HG03139 (cell line): ENCODE data around the gene PARVG.
"Not testable (repeated sequence)": the region's sequence is repeated elsewhere in the genome, so short reads cannot be mapped to it uniquely, and the experiment has no call there.

ENCODE experiments used
- ATAC-seq: cut with Tn5 transposase; IDR thresholded peaks from one replicate; pipeline ENCODE4 v1.9.1; 2021; ENCODE audit not compliant: unreplicated experiment

The PARVG gene

GRCh38 chr22:44241121-44241520 is 60.4 kb downstream of the PARVG start:
- ATAC-seq: not testable (repeated sequence)

GRCh38 chr22:44242946-44243724 is 62.4 kb downstream of the PARVG start:
- ATAC-seq: no peak

DNA sequence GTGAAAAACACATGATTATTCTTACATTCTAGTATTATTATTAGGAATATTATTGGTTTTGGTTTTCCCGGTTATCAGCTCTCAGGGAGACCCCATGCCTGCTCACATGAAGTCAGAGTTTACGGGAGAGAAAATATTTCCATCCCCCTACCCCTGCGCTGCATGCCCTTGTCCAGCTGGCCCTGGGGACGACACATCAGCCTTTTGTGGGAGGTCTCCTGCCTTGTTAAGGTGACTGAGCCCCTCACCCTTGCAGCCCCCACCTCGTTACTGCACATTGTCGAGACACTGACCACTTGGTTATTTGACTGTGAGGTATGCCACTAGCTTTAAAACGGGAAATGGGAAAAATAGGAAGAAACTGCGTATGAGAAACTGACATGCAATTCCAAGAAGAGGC is 63.0 kb downstream of the PARVG start:
- no peak for ATAC-seq

GRCh38 chr22:44244265-44244822 is 63.6 kb downstream of the PARVG start:
- ATAC-seq: no peak

- no peak for ATAC-seq
Observed at GRCh38 chr22:44245438-44245837, 64.7 kb downstream of the PARVG start.

GRCh38 chr22:44245867-44246266 is 65.1 kb downstream of the PARVG start:
- ATAC-seq: no peak

DNA sequence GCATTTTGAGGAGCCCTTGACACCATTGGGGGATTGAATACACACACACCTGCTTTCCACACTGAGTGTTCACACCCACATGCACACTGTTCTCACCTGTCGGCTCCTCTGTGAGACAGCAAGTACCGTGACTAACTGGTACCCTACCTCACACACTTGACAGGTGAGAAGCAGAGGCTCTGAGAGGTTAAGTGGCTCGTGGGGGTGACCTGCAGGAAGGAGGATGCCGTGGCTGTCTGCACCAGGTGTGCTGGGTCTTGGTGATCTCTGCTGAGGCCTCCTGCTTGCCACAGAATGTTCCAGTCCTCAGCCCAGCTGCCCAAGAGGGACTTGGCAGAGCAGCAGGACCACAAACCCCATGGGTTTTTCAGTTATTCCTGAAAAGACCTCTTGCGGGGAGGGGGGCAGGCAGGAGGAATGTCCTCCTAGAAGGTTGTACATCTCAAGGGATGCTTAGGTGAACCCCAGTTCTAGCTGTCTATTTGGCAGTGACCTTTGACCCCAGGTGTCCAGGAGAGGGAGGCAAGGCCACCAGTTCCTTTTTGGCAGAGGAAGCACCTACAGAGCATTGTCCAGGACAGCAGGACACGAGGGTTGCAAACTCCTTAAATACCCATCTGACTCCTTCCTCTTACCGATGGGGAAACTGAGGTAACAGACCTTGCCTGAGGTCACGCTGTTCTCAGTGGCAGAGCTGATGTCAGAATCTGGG is 66.0 kb downstream of the PARVG start:
- ATAC-seq: no peak

DNA sequence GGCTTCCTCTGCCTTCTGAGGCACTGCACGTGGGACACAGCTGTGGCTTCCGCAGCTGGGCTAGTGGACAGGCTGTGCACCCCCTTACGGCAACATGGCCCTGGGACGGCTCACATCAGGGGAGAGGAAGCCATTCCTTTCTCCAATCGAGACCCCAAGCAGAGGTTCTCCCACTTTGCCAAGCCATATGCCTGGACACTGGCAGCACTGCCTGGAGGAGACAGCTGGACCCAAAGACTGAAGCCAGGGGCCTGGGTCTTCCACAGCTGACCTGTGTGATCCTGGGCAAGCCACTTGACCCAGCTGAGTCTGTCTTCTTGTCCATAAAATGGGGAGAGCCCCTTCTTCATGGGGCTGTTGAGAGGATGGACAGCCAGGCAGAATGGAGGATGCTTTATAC is 66.6 kb downstream of the PARVG start:
- ATAC-seq: no peak

- no peak for ATAC-seq
Observed at GRCh38 chr22:44247923-44248892, 67.5 kb downstream of the PARVG start.

DNA sequence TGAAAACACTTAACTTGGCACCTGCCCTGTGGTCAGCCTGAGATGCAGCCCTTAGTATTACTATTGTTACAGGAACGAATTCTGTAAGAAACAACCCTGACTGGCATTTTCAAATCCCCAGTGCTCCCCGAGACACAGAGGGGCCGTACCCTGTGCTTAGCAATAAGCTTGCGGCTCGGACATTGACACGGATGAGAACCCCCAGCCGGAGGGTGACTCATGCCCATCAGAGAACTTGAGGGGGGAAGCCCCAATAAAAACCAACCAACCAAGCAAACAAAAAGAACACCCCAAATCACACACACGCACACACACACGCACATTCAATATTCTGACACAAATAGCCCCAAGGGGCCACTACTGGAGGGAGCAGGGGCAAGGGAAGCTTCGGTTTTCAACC is 68.2 kb downstream of the PARVG start:
- no peak for ATAC-seq

DNA sequence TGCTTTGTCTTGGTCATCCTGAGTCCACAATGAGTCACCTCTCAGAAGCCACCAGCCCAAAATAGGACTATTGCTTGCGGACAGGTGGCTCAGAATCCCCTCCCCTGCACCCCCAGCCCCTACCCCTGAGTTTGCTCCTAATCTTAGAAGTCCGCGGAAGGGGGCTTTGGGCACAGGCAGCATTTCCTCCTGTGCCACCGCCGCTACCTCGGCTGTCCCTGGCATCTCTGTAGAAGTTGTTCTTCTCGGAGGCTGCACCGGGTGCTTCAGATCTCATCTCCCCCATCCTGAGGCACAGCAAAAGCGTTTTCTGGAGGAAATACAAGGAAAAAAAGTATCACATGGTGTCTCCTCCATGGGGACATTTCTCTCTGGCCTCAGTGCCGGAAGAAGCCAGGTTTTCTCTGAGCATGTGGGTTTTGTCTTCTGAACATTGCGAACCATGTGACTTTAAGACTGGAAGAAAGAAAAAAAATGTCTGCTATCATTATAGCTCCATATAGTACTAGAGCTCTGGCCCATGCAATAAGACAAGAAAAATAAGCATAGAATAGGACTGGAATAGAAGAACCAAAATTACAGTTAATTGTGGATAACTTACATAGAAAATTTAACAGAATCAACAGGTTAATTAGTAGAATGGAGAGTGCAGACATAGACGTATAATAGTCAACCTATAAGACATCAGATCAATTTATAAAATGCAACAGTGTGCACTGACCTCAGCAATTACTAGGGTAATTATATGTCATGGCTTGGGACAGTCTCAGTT is 68.8 kb downstream of the PARVG start:
- no peak for ATAC-seq

- ATAC-seq: no peak
Observed at GRCh38 chr22:44254811-44255210, 74.1 kb downstream of the PARVG start.

GRCh38 chr22:44256085-44256484 is 75.4 kb downstream of the PARVG start:
- ATAC-seq: no peak

GRCh38 chr22:44256556-44257485 is 76.1 kb downstream of the PARVG start:
- no peak for ATAC-seq
